Activated T-cell treated with anti-CD3 and anti-CD28 coated beads, Interleukin-2, amount 50 U/mL, for 1 hour (primary cell): Measurements from ENCODE around the gene TSR1.
"Not testable (repeated sequence)": the region's sequence is repeated elsewhere in the genome, so short reads cannot be mapped to it uniquely, and the experiment has no call there.

Experiments used
- DNase-seq: peaks from one replicate; pipeline ENCODE4 v3.0.0-alpha.2; 2020

Gene TSR1

DNA sequence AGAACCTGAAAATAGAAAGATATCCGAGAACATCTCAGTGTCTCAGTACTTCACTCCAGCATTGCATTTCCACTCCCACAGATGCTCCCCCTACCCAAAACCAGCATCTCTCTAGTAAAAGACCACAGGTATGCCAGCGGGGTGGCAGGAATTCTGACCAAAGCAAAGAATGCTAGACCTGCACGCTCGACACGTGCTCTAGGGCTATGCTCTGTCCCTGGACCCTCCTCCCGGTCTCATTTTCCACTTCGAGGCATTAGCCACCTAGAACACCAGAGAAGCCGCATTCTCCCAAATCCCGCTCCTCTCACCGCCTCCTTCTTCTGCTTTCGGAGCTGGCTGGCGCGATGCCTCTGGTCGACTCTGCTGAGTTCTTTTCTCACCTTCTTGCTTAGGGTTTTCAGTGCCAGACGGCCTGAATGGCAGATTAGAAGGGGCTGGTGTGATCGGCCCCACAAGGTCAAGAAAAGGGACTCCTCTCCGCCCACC is 487 bp downstream of the TSR1 start:
- DNase-seq = no peak

DNA sequence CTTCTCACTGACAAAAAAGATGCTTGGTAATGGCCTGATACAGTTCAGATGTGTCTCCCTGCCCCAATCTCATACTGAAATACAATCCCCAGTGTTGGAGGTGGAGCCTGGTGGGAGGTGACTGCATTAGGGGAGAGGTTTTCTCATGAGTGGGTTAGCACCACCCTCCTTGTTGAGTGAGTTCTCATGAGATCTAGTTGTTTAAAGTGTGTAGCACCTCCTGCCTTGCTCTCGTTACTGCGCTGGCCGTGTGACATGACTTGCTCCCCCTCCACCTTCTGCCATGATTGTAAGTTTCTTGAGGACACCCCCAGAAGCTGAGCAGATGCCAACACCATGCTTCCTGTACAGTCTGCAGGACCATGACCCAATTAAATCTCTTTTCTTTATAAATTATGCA is 5.0 kb downstream of the TSR1 start:
- DNase-seq = no peak

DNA sequence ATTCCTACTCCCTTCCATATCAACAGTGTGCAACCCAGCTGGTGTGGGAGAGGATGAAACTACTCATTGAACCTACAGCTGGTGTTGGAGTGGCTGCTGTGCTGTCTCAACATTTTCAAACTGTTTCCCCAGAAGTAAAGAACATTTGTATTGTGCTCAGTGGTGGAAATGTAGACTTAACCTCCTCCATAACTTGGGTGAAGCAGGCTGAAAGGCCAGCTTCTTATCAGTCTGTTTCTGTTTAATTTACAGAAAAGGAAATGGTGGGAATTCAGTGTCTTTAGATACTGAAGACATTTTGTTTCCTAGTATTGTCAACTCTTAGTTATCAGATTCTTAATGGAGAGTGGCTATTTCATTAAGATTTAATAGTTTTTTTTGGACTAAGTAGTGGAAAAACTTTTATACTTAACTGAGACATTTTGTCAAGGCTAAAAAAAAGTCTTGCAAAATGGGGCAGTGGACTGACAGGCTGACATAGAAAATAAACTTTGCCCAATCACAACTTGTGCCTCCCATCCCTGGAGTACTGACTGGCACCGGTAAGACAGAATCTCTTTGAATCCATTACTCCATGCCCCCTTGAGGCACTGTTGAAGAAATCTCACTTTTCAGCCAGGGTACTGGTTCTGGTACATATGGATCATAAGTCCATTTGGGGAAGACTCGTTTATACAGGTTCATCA is 12.5 kb downstream of the TSR1 start:
- DNase-seq = no peak

DNA sequence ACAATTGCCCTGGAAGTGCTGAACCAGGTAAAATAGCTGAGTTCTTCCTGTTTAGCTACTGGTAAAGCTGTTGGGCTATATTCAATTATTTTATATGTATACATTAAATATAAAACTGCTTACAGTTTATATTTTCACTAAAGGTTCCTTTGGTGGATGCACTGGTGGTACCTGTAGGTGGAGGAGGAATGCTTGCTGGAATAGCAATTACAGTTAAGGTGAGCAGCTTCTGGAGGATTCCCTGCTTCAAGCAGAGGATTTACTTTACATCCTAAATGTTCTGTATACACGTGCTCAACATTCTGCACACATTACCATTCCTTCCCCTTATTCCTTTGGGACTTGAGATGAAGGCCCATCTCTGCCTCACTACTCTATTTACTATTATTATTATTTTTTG is 14.9 kb downstream of the TSR1 start:
- no peak for DNase-seq

DNA sequence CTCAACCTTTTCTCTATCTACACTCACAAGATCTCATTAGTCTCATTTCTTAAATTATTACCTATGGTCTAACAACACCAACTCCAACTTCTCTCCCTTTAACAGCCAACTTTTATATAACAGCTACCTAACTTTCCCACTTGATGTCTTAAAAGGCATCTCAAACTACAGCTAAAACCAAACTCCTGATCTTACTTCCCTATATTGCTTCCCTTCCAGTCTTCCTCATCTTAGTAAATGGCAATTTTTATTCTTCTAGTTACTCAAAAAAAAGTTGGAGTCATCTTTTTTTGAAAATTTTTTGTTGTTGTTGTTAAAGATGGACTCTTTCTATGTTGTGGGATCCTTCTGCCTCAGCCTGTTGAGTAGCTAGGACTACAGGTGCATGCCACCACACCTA is 17.2 kb downstream of the TSR1 start:
- DNase-seq = no peak

DNA sequence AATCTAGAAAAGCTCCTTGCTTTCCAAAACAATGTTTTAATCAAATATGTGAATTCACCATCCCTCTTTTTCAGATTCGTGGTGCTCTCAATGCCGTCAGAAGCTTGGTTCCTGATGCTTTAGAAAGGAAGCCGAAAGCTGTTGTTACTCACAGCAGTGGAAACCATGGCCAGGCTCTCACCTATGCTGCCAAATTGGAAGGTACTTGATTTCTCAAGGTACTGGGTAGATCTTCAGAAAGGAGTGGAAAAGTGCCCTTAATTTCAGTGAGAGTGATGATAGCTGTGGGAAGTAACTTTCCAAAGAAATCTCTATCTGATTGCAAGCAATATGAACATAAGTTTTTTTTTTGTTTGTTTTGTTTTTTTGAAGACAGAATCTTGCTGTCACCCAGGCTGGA is 18.5 kb downstream of the TSR1 start:
- no peak for DNase-seq

DNA sequence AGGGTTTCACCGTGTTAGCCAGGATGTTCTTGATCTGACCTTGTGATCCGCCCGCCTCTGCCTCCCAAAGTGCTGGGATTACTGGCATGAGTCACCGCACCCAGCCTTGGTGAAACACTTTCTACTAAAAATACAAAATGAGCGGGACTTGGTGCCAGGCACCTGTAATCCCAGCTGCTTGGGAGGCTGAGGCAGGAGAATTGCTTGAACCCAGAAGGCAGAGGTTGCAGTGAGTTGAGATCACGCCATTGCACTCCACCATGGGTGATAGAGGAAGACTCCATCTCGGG is 19.4 kb downstream of the TSR1 start:
- DNase-seq = not testable (repeated sequence)

DNA sequence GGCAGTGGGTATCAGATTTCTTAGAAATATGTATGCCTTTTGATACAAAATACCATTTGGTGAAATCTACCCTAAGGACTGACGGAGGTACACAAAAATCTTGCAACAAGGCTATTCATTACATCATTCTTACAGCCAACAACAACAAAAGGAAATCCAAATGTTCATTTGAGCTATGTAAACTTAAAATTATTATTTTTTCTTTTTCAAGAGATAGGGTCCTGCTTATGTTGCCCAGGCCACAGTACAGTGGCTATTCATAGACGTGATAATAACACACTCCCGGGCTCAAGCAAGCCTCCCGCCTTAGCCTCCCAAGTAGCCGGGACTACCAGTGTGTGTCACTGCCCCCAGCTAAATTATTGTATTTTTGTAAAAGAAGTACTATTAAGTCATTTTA is 23.5 kb downstream of the TSR1 start:
- no peak for DNase-seq

DNA sequence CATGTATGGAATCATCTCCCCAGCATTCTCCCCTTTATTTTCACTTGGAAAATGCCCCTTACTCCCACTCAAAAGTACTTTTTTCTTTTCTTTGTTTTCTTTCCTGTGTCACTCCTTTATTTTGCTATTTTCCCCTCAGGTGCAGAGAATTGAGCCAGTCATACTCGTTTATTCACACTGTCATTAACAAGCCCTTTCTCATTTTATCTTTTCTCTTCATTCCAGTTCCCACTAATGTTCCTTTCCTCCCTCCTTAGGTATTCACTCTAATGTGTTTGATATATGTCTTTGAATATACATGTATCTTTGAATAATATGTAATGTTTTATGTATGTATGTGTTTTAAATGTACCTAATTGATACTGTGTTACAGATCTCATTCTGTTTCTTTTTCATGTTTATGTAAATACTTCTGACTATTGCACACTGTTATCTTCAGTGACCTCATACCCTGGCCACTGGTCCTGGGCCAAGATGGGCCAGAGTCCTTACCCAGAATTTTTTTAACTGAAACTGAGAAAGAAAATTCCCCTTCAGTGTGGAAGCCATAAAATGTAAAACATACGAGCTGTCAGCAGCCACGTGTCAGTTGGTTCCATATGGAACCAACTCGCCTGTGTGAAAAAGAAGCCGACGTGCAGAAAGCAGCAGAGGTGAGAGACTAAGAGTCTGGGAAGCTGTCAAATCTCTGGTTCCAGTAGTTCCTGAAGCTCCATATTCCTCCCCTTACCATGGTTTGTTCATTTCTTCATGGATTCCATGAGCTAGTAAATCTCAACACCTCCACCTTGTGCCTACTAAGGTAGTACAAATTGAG is 26.7 kb downstream of the TSR1 start:
- DNase-seq = no peak

DNA sequence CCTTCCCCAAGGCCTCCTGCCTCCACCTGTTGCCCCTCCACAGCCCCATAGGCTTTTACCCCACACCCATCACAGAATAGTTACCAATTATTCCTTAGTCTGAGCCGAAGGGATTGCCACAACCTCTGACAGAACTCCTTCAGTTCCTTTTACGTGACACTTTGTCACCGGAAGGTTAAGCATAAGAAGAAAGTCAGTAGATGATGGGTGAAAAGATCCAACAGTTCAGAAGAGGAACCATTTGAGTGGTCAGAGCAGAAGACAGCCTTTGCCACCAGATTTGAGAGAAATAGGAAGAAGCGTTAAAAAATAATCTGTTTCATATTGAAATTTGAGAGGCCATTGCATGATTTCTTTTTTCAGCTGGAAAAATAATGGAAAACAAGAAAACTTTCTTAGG is 31.3 kb downstream of the TSR1 start:
- DNase-seq = no peak

DNA sequence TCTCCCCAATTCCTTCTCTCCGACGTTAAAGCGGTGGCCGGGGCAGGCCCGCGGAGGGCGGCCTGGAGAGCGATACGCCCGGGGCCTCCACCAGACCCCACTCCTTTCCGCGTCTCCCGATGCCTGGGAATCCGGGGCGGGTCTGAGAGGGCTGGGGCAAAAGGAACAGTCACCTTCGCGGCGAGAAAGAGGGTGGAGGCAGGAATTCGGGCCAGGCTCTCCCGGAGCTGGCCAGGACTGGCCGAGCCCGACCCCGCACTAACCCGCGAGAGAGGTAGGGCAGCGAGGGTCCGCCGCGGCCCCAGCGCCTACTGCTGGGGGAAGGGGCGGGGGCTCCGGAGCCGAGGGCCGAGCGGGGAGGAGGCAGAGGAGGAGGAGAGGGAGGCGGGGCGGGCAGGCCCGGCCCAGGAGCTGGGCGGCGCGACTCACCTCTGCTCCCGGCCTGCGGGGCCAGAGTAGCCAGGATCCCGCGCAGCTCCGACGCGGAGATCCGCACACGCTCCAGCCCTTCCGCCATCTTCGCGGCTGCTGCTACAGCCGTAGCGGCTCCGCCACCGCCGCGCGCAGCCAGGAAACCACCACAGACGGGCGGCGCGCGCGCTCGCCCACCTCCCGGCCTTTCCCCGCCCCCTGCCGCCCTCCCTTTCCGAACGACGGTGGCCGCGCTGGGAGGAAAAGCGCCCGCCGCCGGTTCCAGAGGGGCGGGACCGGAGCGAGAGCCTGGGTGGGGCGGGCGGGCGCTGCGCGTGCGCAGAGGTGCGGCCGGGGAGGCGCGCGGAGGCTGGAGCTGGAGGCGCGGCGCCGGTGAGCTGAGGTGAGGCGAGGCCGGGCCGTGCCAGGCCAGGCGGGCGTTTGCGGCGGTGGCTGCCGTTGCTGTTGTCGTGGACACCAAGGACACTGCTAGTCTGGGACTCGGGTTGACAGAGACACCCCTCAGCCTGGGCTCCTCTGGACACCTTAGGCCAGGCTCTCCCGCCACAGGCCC is 32.8 kb downstream of the TSR1 start, which contains the start of the genes SMG6 and SRR:
SMG6 (minus strand) TSS at position 582 of the 985 bp plus-strand sequence; CDS start at position 517, 65 bp downstream.
SRR (plus strand) TSS at position 747 of the 985 bp plus-strand sequence. CDS start 11,611 bp downstream, outside the sequence.
- peak; percentile 95 for DNase-seq

DNA sequence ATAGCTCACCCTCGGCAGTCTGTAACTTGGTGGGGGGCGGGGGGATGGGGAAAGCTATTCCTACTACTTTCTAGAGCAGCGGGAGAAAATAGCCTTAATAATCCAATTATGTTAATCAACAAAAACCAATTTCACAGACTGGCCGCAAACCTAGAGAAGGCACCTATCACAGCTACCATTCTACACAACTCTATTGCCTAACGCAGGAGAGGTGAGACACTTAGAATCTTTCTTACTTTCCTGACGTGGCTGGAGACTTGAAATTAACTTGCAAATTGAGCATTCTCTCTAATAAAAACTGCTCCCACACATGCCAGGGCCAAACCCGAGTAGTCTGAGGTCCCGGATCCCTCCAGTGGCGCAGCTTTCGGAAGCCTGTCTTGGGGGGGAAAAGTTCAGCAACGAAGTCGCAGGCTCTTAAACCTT is 33.5 kb downstream of the TSR1 start:
- no peak for DNase-seq

DNA sequence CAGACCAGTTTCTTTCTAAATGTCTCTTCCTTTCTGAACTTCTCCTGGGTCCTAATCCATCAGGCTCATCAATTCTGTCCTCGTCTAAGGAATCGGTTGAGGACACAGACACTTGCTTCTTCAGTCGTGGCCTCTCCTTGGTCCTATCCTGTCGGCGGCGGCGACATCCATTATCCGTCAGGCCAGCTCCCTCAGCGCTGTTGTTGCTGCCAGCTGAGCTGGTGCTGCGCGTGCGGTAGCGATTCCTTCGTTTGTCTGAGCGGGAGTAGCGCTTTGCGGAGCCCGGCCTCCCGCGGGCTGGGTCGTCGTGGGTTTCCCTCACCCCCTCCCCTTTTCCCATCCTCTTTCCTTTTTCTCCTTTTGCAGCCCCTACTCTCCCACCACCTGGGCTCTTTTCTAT is 36.5 kb downstream of the TSR1 start:
- DNase-seq = no peak

DNA sequence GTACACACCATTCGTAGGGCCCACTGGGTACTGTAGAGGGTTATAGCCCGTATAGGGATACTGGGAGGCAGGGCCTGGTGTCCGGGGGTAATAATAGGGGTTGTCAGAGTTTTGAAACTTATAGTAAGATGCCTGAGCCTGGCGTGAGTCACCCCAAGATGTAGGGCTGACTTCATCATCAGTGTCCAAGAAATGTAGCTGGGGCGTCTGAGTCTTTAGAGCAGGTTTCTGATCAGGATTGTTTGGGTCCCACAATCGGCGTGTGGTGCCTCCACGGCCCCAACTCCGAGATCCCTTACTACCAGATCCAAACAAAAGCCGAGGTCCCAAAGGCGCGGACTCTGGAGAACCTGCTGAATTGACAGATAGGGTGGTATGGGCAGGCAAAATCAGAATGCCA is 37.1 kb downstream of the TSR1 start:
- DNase-seq = no peak

DNA sequence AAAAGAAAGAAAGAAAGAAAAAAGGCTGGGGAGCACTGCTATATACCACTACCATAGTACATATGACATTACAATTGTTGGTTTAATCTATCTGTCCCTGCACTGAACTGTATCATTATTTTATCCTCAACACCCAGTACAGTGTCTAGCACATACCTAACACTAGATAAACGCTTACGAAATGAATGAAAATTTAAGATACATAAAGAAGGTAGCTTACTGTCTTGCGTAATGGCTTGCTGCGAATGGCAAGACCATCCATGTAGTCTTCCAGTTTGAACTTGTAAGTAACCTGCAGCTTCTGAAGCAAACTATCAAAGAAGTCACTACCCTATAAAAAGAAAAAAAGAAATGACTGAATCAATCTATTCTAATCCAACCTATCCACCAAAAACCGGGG is 39.2 kb downstream of the TSR1 start:
- DNase-seq = no peak

DNA sequence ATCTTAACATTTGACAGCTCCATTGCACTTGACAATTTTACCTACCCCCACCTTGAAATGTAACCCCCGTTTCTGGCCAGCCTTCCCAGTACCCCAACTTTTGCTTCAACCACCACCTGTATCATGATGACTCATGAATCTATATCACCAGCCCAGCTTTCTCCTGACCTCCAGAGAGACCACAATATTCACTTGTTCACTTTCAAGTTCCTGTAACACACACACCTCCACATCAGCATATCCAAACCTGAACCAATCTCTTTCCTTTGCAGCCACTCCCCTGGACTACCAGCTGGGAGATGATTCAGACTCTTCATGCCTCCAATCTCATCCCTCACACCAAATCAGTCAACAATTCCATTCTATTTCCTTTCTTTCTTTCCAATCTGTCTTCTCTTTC is 40.7 kb downstream of the TSR1 start:
- no peak for DNase-seq

DNA sequence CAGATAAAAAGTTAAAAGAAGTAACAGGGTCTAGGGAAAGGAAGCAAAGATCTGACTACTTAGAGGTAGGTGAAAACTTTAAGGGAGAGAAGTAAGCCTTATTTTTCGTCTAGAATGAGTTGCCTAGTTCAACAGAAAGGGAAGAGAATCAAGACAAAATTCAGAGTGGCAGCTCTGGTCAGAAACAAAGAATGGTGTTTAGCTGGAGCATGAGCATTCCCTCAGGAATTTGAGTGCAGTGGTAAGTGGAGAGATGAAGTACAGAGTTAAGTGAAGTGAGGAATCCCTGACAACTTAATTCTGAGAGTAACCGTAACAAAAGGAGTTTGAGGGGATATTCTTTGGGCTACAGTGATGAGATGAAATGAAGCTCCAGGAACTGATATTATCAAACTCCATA is 44.2 kb downstream of the TSR1 start:
- no peak for DNase-seq

DNA sequence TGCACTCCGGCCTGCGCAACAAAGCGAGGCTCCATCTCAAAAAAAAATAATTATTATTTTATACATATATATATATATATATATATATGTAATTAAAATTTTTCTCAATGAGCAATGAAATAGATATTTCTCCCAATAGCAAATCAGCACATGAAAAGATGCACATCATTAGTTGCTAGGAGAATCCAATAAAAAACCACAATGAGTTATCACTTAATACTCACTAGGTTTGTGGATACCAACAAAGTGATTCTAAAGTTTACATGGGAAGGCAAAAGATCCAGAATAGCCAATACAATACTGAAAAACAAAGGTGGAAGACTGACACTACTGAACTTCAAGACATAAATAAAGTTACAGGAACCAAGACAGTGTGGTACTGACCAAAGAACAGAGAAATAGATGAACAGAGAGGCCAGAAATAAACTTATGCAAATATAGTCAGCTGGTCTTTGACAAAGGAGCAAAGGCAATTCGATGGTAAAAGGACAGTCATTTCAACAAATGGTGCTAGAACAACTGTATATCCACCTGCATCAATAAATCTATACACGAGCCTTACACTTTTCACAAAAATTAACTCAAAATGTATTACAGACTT is 46.3 kb downstream of the TSR1 start:
- no peak for DNase-seq

DNA sequence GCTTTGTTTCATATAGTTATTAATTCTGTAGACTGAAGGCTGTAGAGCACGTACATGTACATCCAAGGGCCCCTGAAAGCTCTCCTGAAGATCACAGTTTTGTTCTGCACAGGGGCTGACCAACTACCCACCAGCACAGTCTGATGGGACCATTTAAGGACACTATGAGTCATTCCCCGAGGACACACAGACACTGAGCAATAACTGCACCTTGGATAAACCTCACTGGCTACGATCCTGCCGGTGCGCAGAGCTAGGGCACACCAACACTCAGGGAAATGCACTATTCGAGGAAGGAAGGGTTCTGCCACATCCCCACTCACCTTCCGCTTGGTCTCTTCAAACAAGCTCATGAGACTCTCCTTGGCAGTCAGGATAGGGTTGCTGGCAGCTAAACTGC is 53.0 kb downstream of the TSR1 start:
- no peak for DNase-seq

DNA sequence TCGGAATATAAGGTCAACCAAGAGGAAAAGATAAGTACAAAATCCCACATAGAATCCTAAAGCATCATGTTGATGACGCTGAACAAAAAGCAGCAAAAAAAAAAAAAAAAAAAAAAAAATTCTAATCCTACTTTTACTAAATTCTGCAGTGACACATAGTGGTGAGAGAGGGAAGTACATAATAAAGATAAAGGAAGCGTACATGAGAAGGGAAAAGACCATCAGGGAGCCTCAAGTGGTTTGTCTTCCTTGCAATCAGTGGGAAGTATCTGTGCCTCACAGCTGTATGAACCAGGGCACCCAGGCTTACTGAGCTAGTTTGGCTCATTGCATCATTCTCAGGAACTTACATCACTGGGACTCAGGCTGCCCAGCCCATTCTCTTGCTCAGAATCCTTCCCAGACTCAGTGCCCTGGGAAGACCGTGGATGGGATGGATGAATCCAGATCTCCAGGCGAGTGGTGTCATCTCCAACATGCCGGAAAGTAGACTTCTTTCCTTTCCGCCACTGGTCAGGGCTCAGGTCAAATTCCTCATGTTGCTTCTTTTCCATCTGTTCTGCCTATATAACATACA is 53.9 kb downstream of the TSR1 start:
- peak; percentile 40 for DNase-seq

DNA sequence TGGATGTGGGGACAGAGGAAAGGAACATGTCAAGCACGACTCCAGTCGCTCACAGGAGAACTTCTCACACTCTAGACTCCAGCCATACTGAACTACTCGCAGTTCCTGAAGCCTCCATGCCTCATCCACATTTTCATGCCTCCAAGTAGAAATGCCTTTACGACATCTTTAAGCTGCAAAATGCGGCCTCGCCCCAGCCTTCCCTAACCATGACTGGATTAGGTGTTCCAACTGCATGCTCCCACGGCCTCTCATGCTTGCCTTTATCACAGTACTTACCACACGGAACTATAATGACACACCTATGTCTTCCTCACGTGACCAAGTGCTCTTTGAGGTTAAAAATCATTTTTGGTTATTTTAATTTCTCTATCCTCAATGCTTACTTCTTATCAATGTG is 56.5 kb downstream of the TSR1 start:
- no peak for DNase-seq

DNA sequence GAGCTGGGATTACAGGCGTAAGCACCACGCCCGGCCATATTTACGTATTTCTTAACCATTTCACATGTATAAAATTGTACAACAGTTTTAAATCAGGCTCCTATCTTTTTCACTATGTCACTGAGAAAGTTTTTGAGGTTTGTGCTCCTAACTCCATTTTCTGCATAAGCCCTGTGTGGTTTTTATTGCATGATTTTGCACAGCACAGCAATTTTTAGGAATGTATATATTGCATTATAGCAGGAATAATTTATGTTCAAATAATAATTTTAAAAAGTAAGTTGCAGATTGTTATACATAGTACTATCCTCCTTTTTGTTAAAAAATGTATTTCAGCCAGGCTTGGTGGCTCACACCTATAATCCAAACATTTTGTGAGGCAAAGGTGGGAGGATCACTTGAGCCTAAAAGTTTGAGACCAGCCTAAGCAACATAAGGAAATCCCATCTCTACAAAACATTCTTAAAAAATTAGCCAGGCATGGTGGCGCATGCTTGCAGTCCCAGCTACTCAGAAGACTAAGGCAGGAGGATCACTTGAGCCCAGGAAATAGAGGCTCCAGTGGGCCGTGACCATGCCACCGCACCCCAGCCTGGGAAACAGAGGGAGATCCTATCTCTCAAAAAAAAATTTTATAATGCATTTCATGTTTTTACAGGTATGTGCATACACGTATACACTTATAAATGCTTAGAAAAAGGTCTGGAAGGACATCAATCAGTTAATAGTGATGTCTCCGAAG is 58.7 kb downstream of the TSR1 start:
- DNase-seq = no peak
